ENCODE results near the gene RGS10. TPM values are rescaled to one million over a fixed set of nuclear protein-coding genes. Genes with fewer than 3 reads are reported as not detected.

RGS10 gene
- total RNA-seq, 1 experiment from 2014 or later = 10.6 TPM

GRCh38 chr10:119453313-119453712 is 89.2 kb downstream of the RGS10 start:
- Histone ChIP-seq H2AK5ac (ENCODE audit: insufficient read length, low read length) (no peak overlapping the region), H2BK20ac (ENCODE audit: low read depth, low read length, poor library complexity, severe bottlenecking) (no peak overlapping the region), H4K91ac (ENCODE audit: insufficient read length, low read depth, low read length) (no peak overlapping the region), H4K20me1 (ENCODE audit: control insufficient read depth, insufficient read depth, insufficient read length) (no peaks in the 10 kb centered on the region), H2AFZ (ENCODE audit: low read length) (no peak overlapping the region), H4K5ac (ENCODE audit: insufficient read length, low read depth, low read length) (no peak overlapping the region), H3K23ac (ENCODE audit: insufficient read length, low read depth, low read length) (no peak overlapping the region), H3K9me3 (ENCODE audit: control insufficient read depth, low read depth, low read length) (no peaks in the 10 kb centered on the region), H3K9ac (ENCODE audit: extremely low read depth, insufficient read length, low read length) (no peak overlapping the region), H3K4ac (ENCODE audit: low read depth, low read length) (no peak overlapping the region), H3K27ac (ENCODE audit: insufficient read length, low read depth, low read length) (no peak overlapping the region), H3K4me2 (ENCODE audit: insufficient read depth, insufficient read length, low read length) (no peak overlapping the region), H2BK120ac (ENCODE audit: low read depth, low read length, poor library complexity, severe bottlenecking) (no peak overlapping the region), H4K8ac (replicated peaks; ENCODE audit: insufficient read length, low read depth, low read length) (no peak overlapping the region), H3K79me2 (ENCODE audit: insufficient read depth, low read length) (no peaks in the 10 kb centered on the region), H2BK15ac (ENCODE audit: low read depth, low read length) (no peak overlapping the region), H3T11ph (ENCODE audit: low read length) (no peak overlapping the region), H3K18ac (ENCODE audit: insufficient read length, low read depth, low read length) (no peak overlapping the region), H2BK5ac (ENCODE audit: insufficient read length, low read length) (no peak overlapping the region), H3K56ac (ENCODE audit: insufficient read length, low read depth, low read length) (no peak overlapping the region), H3K23me2 (ENCODE audit: insufficient read length, low read depth, low read length, poor library complexity, severe bottlenecking) (no peaks in the 10 kb centered on the region), H3K4me1 (ENCODE audit: insufficient read depth, low read length) (no peaks in the 10 kb centered on the region), H3K79me1 (ENCODE audit: insufficient read depth, low read depth, low read length, poor library complexity, severe bottlenecking) (no peaks in the 10 kb centered on the region), H2BK12ac (ENCODE audit: insufficient read length, low read depth, low read length) (no peak overlapping the region), H3K27me3 (ENCODE audit: insufficient read depth, low read length) (no peaks in the 10 kb centered on the region), H3K14ac (ENCODE audit: insufficient read depth, low read length) (no peak overlapping the region; the same call in 1 of the 2 replicates)
- TF ChIP-seq, protein P1, sequence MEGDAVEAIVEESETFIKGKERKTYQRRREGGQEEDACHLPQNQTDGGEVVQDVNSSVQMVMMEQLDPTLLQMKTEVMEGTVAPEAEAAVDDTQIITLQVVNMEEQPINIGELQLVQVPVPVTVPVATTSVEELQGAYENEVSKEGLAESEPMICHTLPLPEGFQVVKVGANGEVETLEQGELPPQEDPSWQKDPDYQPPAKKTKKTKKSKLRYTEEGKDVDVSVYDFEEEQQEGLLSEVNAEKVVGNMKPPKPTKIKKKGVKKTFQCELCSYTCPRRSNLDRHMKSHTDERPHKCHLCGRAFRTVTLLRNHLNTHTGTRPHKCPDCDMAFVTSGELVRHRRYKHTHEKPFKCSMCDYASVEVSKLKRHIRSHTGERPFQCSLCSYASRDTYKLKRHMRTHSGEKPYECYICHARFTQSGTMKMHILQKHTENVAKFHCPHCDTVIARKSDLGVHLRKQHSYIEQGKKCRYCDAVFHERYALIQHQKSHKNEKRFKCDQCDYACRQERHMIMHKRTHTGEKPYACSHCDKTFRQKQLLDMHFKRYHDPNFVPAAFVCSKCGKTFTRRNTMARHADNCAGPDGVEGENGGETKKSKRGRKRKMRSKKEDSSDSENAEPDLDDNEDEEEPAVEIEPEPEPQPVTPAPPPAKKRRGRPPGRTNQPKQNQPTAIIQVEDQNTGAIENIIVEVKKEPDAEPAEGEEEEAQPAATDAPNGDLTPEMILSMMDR (conservative IDR thresholded peaks at IDR 0.05) = no peak
- Mint-ChIP-seq H3K9me3 (no peaks in the 10 kb centered on the region), H3K36me3 (ENCODE audit: insufficient read depth in 1 of 3, low read depth in 3 of 3) (no peaks in the 10 kb centered on the region; a peak in 1 of 7 replicates), H3K4me1 (peaks cover 22 to 38% of the 10 kb centered on the region in 2 experiments), H3K27ac (peak overlapping the region in 1 of 3 experiments; percentile 31; a peak in 1 of 7 replicates), H3K27me3 (ENCODE audit: low read depth) (peaks cover 3% of the 10 kb centered on the region), H3K4me3 (no peak overlapping the region)
- no CpG with 5 or more reads among the region's 11 CpGs for WGBS (ENCODE audit: extremely low coverage, insufficient read length, low lambda C conversion rate)
- no peak for DNase-seq
